NCI-H2196 (cell line): ENCODE results near the gene NLRP1.
A peak's percentile ranks its signal among the peaks of the same experiment; 100 is the strongest.

ENCODE experiments used
- DNase-seq: peaks from one replicate; lab custom pipeline; 2025; ENCODE audit not compliant: unreplicated experiment; lab: John Stamatoyannopoulos, UW

Gene NLRP1

GRCh38 chr17:5522476-5522875 is 61.8 kb downstream of the NLRP1 start:
- DNase-seq, result no peak

- DNase-seq, result no peak
These were observed 68.1 kb downstream of the NLRP1 start for GRCh38 chr17:5516060-5516792.

- DNase-seq, result no peak
These were observed 69.3 kb downstream of the NLRP1 start for GRCh38 chr17:5514976-5515375.

GRCh38 chr17:5513628-5514027 is 70.7 kb downstream of the NLRP1 start:
- no peak for DNase-seq

- no peak for DNase-seq
These were observed 72.7 kb downstream of the NLRP1 start for GRCh38 chr17:5511401-5512225.

- DNase-seq, result no peak
These were observed 73.5 kb downstream of the NLRP1 start for GRCh38 chr17:5510771-5511170.

GRCh38 chr17:5509482-5509881 is 74.8 kb downstream of the NLRP1 start:
- DNase-seq, result no peak

GRCh38 chr17:5508810-5509209 is 75.5 kb downstream of the NLRP1 start:
- peak; percentile 47 for DNase-seq

GRCh38 chr17:5506307-5506706 is 78.0 kb downstream of the NLRP1 start:
- no peak for DNase-seq

GRCh38 chr17:5502552-5502951 is 81.8 kb downstream of the NLRP1 start:
- DNase-seq, result no peak

- DNase-seq, result no peak
These were observed 82.6 kb downstream of the NLRP1 start for GRCh38 chr17:5501685-5502084.

- DNase-seq, result peak; percentile 85
These were observed 83.5 kb downstream of the NLRP1 start for GRCh38 chr17:5500589-5501391.

GRCh38 chr17:5500247-5500588 is 84.1 kb downstream of the NLRP1 start:
- no peak for DNase-seq

- no peak for DNase-seq
These were observed 84.7 kb downstream of the NLRP1 start for GRCh38 chr17:5499476-5500231.

- DNase-seq, result no peak
These were observed 91.3 kb downstream of the NLRP1 start for GRCh38 chr17:5492970-5493369.

- no peak for DNase-seq
These were observed 95.6 kb downstream of the NLRP1 start for GRCh38 chr17:5488752-5489151.

GRCh38 chr17:5486206-5487124 is 97.8 kb downstream of the NLRP1 start, which contains the start of gene MIS12:
Gene MIS12, plus strand, starts transcription at chr17:5486566. Its CDS starts 2,297 bp downstream, at chr17:5488863.
- peak; percentile 87 for DNase-seq

- no peak for DNase-seq
These were observed 98.8 kb downstream of the NLRP1 start, which contains the start of gene DERL2 for GRCh38 chr17:5485270-5486205. Gene DERL2, minus strand, starts transcription at chr17:5486178. Its CDS starts 17 bp downstream, at chr17:5486161.

GRCh38 chr17:5481451-5481850 is 102.9 kb downstream of the NLRP1 start:
- no peak for DNase-seq
